Keratinocyte (primary cell): ENCODE measurements around the gene FGF12. TPM values are rescaled to one million over a fixed set of nuclear protein-coding genes. Genes with fewer than 3 reads are reported as not detected.

Experiments used
- DNase-seq: peaks from one replicate; pipeline ENCODE4 v3.0.0-alpha.2; 2011; ENCODE audit warnings: low read depth, missing footprints, low spot score
- FAIRE-seq: peaks from 2 replicates; lab custom pipeline; 2011; peaks lifted over from hg19 to GRCh38; lab: Jason Lieb, UNC
- H2AFZ ChIP-seq: 2 replicates; pipeline ENCODE4 v1.6.0; 2012; ENCODE audit warnings: low read length, control low read depth, inconsistent platforms; ENCODE audit not compliant: control insufficient read depth
- H3K27ac ChIP-seq: 2 replicates; pipeline ENCODE4 v1.5.1; 2011; ENCODE audit warnings: low read length; ENCODE audit not compliant: control insufficient read depth, insufficient read depth
- H3K27me3 ChIP-seq: 3 replicates; pipeline ENCODE4 v1.6.0; 2011; ENCODE audit warnings: low read length; ENCODE audit not compliant: control insufficient read depth, insufficient read depth; ENCODE audit errors: extremely low read depth
- H3K36me3 ChIP-seq, 2 experiments: 2 replicates in 1 of 2; 3 replicates in 1 of 2; pipeline ENCODE4 v1.5.1; 2011; ENCODE audit warnings: low read length in 2 of 2, mild to moderate bottlenecking in 1 of 2; ENCODE audit not compliant: control insufficient read depth in 2 of 2, insufficient read depth in 2 of 2; ENCODE audit errors: extremely low read depth in 1 of 2
- H3K4me1 ChIP-seq: 3 replicates; pipeline ENCODE4 v1.5.1; 2011; ENCODE audit warnings: low read length; ENCODE audit not compliant: control insufficient read depth, insufficient read depth; ENCODE audit errors: extremely low read depth
- H3K4me2 ChIP-seq: 3 replicates; pipeline ENCODE4 v1.6.0; 2011; ENCODE audit warnings: low read depth, low read length; ENCODE audit not compliant: control insufficient read depth, insufficient read depth; ENCODE audit errors: extremely low read depth
- H3K4me3 ChIP-seq, 3 experiments: fragments of 200-600 bp in 1 of 3; sonication (generic) in 1 of 3; 2 replicates in 2 of 3; 3 replicates in 1 of 3; pipeline ENCODE4 v1.5.1; 2011 to 2016; ENCODE audit warnings: low read length in 3 of 3, mild to moderate bottlenecking in 3 of 3, control low read depth in 2 of 3, inconsistent platforms in 1 of 3, low read depth in 1 of 3, mixed read lengths in 1 of 3, mixed run types in 1 of 3, moderate library complexity in 1 of 3; ENCODE audit not compliant: control insufficient read depth in 2 of 3, insufficient read depth in 2 of 3; ENCODE audit errors: extremely low read depth in 1 of 3
- H3K79me2 ChIP-seq: 2 replicates; pipeline ENCODE4 v1.6.0; 2012; ENCODE audit warnings: low read length; ENCODE audit not compliant: control insufficient read depth, insufficient read depth
- H3K9ac ChIP-seq: 3 replicates; pipeline ENCODE4 v1.6.0; 2011; ENCODE audit warnings: low read length; ENCODE audit not compliant: control insufficient read depth, insufficient read depth; ENCODE audit errors: extremely low read depth
- H3K9me1 ChIP-seq: 3 replicates; pipeline ENCODE4 v1.6.0; 2011; ENCODE audit warnings: low read length; ENCODE audit not compliant: control insufficient read depth, insufficient read depth; ENCODE audit errors: extremely low read depth
- H3K9me3 ChIP-seq: 2 replicates; pipeline ENCODE4 v1.5.1; 2012; ENCODE audit warnings: low read depth, low read length; ENCODE audit not compliant: control insufficient read depth
- H4K20me1 ChIP-seq: 3 replicates; pipeline ENCODE4 v1.6.0; 2011; ENCODE audit warnings: low read length; ENCODE audit not compliant: control insufficient read depth, insufficient read depth; ENCODE audit errors: extremely low read depth
- CTCF ChIP-seq, 3 experiments: IDR thresholded peaks in 1 of 3; conservative IDR thresholded peaks in 1 of 3; optimal IDR thresholded peaks in 1 of 3; 2 replicates in 2 of 3; 3 replicates in 1 of 3; pipeline versions ENCODE3 to v1.5.1; 2011; ENCODE audit warnings: low read length in 3 of 3, mild to moderate bottlenecking in 3 of 3, moderate library complexity in 2 of 3, control low read depth in 1 of 3, inconsistent platforms in 1 of 3; ENCODE audit not compliant: insufficient read depth in 2 of 3; ENCODE audit errors: extremely low read depth in 1 of 3
- EZH2 ChIP-seq: IDR thresholded peaks from one replicate; pipeline ENCODE4 v1.6.1; 2012; ENCODE audit warnings: inconsistent platforms, mild to moderate bottlenecking, low read length, moderate library complexity
- dilution Hi-C: fragments of 300-500 bp; cut with MboI; formaldehyde crosslinking; loops from one replicate; pipeline ENCODE4 v1.7.0; 2020; ENCODE audit warnings: low sequenced_read_pairs; ENCODE audit not compliant: extremely low pct_ligation_motif_present
- polyA plus RNA-seq, 5 experiments: library from polyadenylated mRNA; depleted of rRNA in 3 of 5; stranded (reverse) in 3 of 5; stranded (forward) in 1 of 5; unstranded in 1 of 5; fragments of >200 nt; gene quantifications; 1 replicate in 1 of 5; 2 replicates in 3 of 5; 3 replicates in 1 of 5; pipeline versions ENCODE4 v1.2.1 to v1.2.3, GENCODE V29; 2011 to 2012; ENCODE audit warnings: missing spikeins in 2 of 5, low read depth in 1 of 5, low replicate concordance in 1 of 5

The FGF12 gene
- polyA plus RNA-seq, 1 donor (not counting 4 experiments of a cell fraction or from before 2014, with no cell fraction given): 4.1 TPM

DNA sequence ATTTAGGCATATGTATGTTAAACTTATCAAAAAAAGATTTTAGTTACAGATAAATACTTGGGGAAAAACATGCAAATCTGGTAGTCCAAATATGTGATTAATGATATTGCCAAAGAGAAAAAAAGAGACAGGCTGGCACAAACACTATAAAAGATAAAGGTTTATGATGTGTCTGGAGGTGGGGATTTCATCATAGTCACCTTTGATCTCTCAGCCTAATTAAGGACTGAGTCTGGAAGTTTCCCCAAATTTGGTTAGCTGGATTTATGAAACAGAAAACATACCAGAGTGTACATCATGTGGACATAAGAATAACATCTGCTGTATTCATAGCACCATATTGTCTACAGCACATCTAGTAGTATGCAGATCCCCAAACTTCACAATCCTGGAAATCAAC lies 157.0 kb downstream of the FGF12 start:
- Histone ChIP-seq H3K9me3 (no peaks in the 10 kb centered on the region), H3K9me1 (no peaks in the 10 kb centered on the region), H3K4me2 (no peak overlapping the region), H3K27me3 (no peaks in the 10 kb centered on the region), H4K20me1 (no peaks in the 10 kb centered on the region), H3K4me3 (no peak overlapping the region), H3K4me1 (peaks cover 4% of the 10 kb centered on the region), H3K36me3 (no peaks in the 10 kb centered on the region), H3K79me2 (no peaks in the 10 kb centered on the region), H2AFZ (no peak overlapping the region), H3K27ac (no peak overlapping the region), H3K9ac (no peak overlapping the region)
- TF ChIP-seq EZH2 (no peak), CTCF (optimal IDR thresholded peaks at IDR 0.05 in 1 of 3, IDR thresholded peaks at IDR 0.05 in 1 of 3, conservative IDR thresholded peaks at IDR 0.05 in 1 of 3; ENCODE audit: extremely low read depth in 1 of 3, insufficient read depth in 2 of 3, low read length in 3 of 3) (no peak)
- DNase-seq: no peak
- dilution Hi-C loops: no loop called here
- no peak for FAIRE-seq

GRCh38 chr3:192566706-192567290 lies 160.5 kb downstream of the FGF12 start:
- Histone ChIP-seq H3K4me2 (no peak overlapping the region), H3K9me1 (no peaks in the 10 kb centered on the region), H3K9me3 (no peaks in the 10 kb centered on the region), H3K27ac (no peak overlapping the region), H3K4me3 (no peak overlapping the region), H3K27me3 (no peaks in the 10 kb centered on the region), H3K4me1 (peaks cover 4% of the 10 kb centered on the region), H2AFZ (no peak overlapping the region), H4K20me1 (no peaks in the 10 kb centered on the region), H3K36me3 (no peaks in the 10 kb centered on the region), H3K79me2 (no peaks in the 10 kb centered on the region), H3K9ac (no peak overlapping the region)
- peak; percentile 62 for DNase-seq
- TF ChIP-seq EZH2 (no peak), CTCF (optimal IDR thresholded peaks at IDR 0.05 in 1 of 3, IDR thresholded peaks at IDR 0.05 in 1 of 3, conservative IDR thresholded peaks at IDR 0.05 in 1 of 3; ENCODE audit: extremely low read depth in 1 of 3, insufficient read depth in 2 of 3, low read length in 3 of 3) (peak; percentile 45 to 73 (median 62))
- FAIRE-seq: peak; percentile 88
- dilution Hi-C loops: no loop called here
